Stimulated activated CD4-positive, alpha-beta T cell treated with anti-CD3 and anti-CD28 coated beads, Interleukin-2, amount 100 ng/mL, for 24 hours (primary cell): ENCODE data around the gene LYPD5.
"Not testable (repeated sequence)": the region's sequence is repeated elsewhere in the genome, so short reads cannot be mapped to it uniquely, and the experiment has no call there.

Experiments used
- DNase-seq, 2 donors: peaks; one replicate each; pipeline ENCODE4 v3.0.0-alpha.2; 2020

Gene LYPD5

DNA sequence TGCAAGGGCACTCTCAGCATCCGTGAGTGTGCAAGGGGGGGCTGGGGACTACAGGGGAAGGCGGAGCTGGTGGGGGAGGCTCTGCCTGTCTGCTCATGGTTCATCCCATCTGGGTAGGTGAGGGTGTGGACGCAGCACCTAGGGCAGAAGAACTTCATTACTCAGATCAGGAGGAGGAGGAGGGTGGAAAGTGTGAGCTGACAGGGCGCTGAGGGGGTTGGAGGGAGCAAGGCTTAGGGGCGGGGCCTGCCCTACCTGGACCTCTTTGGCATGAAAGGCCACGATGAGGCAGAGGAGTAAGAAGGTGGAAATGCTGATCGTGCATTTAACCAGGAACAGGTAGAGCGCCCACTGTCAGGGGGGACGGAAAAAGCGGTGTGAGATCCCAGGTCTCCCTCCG lies 26.0 kb downstream of the LYPD5 start:
- DNase-seq, result peak; percentile 81 to 83

DNA sequence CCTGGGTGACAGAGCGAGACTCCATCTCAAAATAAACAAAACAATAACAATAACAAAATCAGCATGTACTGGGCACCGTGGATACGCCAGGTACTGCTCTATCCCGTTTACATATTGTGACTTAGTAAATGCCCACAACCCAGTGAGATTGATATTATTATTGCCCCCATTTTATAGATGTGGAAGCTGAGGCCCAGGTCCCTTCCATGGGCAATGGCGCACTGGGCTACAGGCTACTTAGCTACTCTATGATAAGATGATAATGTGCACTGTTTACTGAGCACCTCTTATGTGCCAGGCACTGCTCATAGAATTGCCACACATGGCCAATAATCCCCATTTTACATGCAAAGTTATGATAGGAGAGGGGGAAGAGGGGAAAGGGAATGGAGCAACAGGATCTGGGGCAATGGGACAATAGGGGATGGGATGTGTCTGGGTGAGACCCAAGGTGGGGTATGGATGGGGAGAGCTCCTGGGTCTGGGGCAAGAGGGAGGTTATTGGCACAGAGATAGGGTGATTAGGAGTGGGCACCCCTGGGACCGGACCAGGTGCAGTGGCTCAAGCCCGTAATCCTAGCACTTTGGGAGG lies 26.9 kb downstream of the LYPD5 start:
- no peak for DNase-seq

DNA sequence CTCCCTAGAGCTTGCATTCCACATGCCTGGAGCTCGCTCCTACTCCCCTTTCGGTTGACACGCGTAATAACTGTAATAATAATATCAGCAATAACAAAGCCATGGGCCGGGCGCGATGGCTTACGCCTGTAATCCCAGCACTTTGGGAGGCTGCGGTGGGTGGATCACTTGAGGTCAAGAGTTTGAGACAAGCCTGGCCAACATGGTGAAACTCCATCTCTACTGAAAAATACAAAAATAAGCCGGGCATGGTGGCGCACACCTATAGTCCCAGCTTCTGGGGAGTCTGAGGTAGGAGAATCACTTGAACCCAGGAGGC lies 27.3 kb downstream of the LYPD5 start:
- not testable (repeated sequence) for DNase-seq

DNA sequence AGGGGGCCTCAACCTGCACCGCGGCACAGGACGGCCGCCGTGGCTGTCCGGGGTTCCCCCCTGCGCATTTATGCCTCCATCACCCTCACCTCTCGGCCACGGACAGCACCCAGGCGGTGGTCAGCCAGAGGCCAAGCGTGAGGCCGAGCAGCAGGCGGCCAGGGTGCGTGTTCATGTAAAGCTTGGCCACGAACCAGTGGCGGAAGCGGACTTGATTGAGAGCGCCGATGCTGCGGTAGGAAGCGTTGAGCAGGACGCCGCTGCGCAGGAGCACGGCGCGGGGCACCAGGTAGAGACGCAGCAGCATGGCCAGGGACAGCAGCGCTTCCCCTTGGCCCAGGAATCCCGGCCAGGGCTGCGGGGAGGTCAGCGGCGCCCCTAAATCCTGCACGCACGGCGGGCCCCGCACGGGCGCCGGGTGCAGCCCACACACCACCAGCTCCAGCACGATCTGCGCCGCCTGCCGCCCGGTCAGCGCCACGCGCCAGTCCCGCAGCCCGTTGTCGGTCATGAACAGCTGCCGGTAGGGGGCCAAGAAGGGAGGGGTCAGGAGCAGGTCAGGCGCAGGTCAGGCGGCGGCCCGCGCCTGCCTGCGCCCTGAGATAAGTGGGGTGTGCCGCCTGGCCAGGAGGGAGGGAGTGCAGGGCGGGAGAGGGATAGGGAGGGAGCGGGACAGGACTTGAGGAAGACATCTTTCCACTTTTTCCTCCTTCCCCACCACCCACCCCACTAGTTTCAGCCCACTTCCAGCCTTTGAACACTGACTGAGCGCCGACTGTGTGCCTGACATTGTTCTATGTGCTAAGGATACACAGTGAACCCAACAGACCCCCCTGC lies 27.9 kb downstream of the LYPD5 start:
- DNase-seq, result no peak

DNA sequence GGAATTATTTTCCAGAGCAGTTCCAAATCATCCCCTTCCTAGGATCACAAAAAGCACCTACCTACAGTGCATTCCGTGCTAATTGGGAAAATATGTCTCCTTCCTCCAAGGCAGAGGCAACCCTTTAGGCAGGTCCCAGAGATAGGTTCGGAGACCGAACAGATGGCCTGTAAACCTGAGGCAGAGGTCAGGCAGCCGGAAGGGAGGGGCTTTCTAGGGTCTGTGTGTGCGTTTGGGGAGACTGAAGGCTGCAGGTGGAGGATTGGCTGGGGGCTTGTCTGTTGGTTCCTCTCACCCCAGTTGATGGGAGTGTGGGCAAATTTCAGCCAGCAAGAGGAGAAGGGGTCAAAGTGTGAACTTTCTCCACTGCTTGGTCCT lies 28.5 kb downstream of the LYPD5 start:
- no peak for DNase-seq

DNA sequence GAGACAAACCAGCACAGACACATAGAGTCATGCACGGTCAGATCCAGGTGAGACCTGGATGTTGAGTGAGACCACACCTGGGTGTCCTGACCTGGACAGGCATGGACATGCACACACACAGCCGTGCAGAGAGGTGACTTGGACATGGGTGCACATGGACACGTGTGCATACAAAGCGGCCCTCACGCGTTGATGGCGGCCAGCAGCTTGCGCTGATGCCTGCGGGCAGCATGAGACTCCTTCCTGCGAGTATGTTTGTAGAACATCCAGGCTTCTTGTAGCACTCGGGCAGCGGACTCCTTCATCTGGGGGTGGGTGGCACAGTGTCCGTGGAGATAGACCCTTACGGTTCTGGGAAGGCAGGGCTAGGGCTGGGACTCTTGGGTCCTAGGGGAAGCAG lies 33.0 kb downstream of the LYPD5 start:
- DNase-seq, result no peak

DNA sequence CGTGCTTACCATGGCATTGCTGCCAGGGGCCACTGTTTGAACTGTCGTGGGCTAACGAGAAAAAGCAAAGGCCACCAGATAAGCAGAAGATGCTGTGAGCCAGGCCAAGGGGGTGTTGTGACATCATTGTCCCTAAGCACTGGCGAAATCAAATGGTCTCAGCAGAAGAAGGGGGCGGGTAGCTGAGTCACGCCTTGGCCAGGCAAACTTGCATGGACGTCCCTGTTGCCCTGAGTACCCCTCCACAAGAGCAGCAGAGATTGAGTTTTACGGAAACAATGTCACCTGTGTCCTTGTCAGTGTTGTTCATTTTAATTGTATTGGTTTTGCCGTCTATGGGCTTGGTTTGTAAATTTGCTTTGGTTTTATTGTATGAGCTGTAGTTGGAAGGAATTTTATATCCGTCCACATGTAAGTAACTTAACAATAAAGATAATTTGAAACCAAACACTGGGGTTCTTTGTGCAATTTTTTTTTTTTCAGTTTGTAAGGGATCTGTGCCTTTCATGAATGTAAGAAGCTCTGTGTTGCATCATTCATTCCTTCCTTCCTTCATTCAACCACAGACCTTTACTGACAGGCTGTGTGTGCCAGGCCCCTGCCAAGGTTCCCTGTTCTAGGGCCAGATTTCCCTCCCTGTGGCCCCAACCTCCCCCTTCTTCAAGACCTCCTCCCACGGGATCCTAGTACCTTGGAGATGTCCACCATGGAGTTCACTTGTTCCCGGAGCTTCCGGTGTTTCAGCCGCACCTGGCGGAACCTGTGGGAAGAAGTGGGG lies 33.8 kb downstream of the LYPD5 start:
- no peak for DNase-seq

DNA sequence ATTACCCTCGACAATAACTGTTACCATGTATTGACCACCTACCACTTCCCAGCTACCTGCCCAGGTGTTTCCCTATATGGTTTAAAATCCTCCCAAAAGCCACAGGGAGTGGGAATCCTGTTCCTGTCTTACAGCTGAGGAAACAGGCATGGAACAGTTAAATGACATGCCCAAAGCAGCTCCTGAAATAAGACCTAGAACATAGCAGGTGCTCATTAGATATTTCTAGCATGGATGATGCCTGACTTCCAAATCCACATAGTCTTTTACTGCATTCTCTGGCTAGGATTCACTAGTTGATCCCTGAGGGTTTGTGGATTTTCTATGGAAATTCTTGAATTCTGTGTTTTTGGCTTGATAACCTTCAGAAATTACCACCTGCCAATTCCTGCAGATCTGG lies 34.4 kb downstream of the LYPD5 start:
- DNase-seq, result no peak

DNA sequence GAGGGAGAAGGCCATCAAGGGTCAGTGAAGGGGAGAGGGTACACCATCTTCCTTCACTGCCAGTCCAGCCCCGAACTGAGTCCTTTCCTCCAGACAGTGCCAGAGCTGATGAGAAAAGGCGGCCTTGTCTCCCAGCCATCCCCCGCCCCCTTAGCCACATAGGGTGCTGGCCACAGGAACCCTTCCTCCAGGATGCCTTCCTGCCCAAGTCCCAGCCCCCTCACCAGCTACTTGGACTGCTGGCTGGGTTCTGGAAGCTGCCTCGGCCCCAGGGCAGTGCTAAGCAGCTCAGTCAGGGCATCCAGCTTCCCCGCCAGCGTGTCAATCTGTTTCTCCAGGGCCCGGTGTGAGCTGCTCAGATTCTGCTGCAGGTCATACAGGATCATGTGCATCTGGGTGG lies 34.9 kb downstream of the LYPD5 start:
- DNase-seq, result no peak

DNA sequence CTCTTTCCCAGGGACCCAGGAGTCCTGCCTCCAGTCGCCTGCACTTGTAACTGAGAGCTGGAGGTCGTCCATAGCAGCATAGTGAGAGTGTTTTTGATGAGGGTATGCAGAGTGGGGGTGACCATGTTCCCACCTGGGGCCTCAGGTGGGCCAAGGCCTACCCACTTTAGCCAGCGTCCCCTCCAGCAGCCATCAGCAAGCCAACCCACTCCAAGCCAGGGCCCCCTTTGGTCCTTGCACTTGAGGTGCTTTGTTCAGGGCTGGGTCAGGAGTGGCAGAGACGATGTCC lies 35.5 kb downstream of the LYPD5 start:
- no peak for DNase-seq

DNA sequence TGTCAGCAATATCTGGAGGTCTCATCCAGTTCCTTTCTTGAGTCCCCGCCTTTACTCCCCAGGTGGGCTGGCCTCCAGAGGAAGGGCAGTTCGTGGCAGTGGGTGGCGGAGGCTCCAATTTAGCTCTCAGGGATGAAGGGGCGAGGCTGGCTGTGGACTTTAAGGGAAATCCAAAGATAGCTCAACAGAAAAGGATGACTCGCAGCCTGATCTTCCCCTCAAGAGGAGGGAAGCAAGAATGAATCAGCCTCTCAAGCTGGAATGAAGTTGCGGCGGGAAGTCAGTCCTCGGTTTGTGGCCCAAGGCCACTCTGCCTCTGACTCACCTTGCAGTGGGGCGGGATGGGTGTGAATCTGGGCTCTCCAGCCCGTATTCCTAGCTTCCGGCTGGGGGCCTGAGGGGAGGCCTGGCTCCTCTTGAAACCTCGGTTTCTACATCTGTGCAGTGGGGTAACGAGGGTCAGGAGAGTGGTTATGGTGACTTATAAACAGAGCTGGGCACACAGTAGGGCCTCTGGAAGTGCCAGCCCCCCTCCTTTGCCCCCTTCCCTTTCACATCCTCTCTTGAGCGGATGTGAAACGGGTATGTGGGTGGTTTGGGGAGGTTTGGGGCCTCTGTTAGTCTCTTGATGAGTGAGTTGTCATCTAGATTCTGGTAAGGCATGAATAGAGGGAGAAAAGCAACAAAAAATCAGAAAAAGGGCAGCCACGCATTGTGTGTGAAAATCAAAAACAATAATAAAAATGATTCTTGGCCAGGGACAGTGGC lies 37.0 kb downstream of the LYPD5 start:
- peak; percentile 83 to 86 for DNase-seq

DNA sequence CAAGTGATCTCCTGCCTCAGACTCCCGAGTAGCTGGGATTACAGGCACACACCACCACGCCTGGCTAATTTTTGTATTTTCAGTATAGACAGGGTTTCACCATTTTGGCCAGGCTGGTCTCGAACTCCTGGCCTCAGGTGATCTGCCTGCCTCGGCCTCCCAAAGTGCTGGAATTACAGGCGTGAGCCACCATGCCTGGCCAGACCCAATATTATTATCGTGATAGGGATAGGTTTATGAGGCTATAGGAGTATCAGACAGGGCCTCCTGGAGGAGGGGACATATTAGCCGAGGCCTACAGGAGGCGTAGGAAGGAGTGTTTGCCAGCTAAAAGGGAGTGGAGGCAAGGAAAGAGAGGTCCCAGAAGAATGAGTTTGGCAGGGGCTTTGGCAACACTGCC lies 37.6 kb downstream of the LYPD5 start:
- DNase-seq, result not testable (repeated sequence)

DNA sequence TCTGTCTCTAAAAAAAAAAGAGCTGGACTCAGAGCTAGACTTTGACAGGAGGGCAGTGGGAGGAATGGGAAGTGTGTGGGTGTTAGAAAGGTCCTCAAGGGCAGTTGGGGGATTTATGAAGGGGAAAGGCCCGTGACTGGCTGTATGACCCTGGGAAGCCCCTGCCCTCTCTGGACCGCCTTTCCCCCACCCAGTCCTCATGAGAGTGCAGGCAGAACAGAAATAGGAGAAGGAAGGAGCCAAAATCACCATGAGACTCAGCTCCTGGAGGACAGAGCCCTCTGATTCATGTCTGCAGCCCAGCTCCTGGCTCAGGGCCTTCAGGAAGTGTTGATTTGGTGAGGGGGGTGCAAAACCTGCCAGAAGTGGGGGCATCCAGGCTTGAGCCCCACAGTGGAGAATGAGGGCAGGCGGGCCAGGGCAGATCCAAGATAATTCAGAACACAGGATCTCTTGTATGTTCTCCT lies 38.7 kb downstream of the LYPD5 start:
- no peak for DNase-seq

DNA sequence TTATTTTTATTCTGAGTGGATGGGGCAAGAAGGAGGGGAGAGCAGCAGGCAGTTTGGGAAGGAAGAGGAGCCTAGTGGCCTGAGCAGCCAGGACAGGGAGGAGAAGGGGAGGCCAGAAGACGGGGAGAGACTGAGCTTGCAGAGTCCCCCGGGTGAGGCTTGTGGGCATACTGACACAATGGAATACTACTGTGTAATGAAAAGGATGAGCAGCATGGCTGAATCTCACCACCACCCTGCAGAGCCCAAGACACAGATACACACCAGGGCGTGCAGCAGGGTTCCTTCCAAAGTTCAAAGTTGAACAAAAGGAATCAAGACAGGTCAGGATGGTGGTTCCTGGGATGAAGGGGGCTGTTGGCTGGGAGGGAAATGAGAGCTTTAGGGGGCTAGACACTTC lies 39.4 kb downstream of the LYPD5 start:
- no peak for DNase-seq

DNA sequence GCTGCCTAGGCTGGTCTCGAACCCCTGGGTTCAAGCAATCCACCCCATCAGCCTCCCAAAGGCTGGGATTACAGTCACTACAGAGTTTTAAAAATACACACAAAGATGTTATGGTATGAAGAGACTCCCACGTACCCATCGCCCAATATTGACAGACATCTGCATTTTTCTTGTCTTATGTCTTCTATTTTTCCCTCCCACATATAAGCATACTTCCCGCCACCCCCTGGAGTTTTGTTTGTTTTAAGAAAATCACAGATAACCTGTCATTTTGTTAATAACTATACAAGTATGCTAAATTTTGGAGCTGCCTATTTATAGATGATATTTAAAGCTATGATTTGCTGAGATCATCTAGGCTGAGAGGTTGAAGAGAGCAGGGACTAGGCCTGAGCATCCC lies 41.3 kb downstream of the LYPD5 start:
- DNase-seq, result no peak

DNA sequence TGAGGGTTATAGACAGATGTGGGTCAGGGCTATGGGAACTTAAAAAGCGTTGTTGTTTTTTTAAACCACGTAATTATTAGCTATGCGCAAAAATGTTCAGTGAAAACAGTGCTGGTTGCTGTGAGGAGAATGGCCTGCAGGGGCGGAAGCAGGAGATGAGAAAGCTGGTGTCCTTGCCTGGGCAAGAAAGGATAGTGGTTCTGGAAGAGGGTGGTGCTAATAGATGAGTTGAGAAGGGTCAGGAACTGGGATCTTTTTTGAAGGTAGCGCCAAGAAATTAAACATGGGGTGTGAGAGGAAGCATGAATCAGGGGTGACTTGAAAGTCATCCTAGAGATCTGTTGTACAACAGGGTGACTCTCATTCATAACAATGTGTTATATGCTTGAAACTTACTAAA lies 42.7 kb downstream of the LYPD5 start:
- no peak for DNase-seq

DNA sequence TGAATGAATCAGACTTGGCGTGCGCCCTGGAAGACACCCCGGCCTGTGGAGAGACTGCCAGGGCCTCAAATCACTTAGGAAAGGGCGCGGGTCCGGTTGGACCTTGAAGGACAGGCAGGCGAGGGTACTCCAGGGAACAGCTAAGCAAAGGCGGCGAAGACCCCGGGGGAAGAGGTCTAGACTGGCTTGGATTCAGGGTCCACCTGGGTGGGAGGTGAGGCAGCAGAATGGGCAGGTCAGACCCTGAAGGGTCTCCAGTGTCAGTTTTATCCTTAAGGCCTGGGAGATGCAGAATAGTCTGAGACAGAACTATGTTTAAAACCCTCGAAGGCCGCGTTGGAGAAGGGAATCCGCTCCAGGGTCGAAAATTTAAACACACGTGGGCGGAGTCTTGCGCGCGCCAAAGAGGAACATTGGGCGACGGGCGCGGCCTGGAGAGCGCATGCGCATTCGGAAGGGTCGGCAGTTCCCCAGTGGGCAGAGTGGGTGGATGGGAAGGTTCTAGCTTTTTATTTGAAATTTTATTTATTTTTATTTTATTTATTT lies 46.9 kb downstream of the LYPD5 start:
- DNase-seq, result peak; percentile 82 to 87

DNA sequence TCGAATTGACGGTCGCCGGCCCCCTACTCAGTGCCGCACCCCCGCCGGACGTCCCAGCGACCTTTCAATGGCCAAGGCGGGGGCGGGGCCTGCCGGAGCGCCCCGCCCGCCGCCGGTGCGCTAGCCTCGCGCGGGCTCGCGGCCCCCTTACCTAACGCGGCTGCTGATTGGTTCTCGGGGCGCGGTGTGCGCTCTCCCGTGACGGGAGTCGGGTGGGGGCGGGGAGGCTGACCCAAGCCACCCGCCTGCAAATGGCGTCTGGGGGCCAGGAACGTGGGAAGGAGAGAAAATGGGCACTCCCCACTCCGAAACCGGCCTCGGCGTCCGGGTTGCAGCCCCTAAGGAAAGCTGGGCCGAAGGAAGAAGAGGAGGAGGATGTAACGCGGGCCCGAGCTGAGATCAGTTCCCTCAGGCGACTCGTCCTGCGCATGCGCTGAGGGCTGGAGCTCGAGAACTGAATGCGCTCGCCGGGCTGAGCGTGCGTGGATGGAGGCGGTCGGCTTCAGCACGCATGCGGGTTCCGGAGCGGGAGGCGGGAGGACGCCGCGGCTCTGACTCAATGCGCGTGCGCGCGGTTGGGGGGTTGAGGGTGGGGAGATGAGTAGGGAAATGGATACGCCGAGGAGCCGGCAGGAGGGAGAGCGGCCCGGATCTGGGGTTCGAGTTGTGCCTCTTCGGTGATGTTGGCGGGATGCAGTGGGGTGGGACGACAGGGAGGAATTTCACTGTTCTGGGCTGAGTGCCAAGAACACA lies 47.6 kb downstream of the LYPD5 start, which contains the start of gene SMG9:
Gene SMG9 (minus strand): TSS at position 460 of the 753 bp plus-strand sequence. CDS start 4,221 bp downstream, outside the sequence.
- DNase-seq, result peak; percentile 97 to 98

DNA sequence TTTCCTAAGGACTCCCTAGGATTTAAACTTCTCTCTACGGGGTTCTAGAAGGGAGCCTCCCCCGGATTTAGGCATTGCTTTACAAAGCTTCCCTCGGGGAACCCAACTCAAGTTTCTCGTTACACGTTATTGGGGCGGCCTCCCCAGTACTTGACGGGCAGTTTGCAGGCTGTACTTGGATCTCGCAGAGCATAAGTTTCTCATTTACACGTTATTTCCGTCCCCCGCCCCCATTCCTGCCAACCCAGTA lies 48.1 kb downstream of the LYPD5 start:
- DNase-seq, result no peak

DNA sequence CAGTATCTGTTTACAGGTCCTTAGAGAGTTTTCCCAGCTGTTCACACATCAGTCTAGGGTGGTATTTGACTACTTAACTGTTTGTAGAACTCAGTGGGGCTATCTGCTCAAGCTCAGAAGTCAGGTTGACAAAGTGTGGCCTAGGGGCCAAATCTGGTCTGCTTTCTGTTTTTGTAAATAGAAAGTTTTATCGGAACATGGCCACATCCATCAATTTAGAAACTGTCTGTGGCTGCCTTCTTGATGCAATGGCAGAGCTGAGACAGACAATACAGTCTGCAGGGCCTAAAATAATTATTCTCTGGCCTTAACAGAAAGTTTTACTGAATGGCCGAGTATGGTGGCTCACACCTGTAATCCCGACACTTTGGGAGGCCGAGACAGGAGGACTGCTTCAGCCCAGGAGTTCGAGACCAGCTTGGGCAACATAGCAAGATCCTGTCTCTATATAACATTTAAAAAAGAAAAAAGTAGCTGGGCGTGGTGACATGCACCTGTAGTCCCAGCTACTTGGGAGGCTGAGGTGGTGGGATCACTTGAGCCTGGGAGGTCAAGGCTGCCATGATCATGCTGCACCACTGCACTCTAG lies 49.9 kb downstream of the LYPD5 start:
- no peak for DNase-seq

DNA sequence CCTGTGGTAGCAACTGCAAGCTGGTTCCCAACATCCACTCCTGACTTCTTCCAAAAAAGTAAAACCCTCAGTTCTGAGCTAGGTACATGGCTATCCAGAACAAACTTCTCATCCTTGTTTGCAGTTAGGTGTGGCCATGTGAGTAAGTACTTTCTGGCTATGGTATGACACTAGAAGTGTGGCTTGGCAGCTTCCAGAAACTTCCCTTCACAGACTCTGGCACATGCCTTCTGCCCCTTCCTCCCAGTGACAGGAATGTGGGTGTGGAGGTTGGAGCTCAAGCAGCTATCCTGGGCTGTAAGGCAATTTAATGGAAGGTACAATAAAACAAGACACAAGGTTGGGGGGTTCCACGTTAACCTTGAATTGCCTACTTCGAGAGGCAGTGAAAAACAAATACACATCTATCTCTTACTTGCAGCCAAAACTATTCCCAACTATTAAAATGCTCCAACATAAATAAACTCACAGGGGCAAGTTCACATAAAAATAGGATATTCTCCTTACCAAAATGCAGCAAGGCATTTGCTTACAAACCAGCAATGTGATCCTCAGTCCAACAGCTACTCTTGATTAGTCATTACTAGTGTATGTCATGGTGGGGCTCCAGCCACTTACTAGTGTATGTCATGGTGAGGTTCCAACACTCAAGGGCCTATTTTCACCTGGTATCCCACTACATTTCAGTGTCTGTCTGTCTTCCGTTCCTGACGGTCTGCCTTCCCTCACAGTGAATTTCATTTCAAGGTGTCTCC lies 50.6 kb downstream of the LYPD5 start:
- no peak for DNase-seq
